ENCODE measurements around the gene UGCG.

DNA sequence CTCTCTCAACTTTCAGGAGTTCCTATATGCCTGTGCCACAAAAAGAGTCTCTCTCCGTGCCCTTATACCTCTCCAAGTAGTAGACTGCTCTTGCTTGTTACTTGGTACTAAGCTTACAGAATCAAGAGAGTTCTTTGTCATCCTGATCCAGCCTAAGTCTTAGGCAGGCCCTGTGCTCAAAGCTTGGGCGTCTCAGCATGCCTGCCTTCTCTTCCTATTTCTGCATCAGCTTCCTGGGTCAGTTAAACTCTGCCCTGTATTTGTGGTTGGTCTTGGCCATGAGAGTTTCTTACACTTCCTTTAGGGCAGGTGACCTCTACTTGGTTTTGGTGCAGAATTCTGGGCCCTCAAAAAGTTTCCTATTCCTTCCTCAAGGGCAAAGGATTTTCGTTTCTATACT, 33.0 kb upstream of the UGCG start:
- TF ChIP-seq, protein P1, sequence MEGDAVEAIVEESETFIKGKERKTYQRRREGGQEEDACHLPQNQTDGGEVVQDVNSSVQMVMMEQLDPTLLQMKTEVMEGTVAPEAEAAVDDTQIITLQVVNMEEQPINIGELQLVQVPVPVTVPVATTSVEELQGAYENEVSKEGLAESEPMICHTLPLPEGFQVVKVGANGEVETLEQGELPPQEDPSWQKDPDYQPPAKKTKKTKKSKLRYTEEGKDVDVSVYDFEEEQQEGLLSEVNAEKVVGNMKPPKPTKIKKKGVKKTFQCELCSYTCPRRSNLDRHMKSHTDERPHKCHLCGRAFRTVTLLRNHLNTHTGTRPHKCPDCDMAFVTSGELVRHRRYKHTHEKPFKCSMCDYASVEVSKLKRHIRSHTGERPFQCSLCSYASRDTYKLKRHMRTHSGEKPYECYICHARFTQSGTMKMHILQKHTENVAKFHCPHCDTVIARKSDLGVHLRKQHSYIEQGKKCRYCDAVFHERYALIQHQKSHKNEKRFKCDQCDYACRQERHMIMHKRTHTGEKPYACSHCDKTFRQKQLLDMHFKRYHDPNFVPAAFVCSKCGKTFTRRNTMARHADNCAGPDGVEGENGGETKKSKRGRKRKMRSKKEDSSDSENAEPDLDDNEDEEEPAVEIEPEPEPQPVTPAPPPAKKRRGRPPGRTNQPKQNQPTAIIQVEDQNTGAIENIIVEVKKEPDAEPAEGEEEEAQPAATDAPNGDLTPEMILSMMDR (IDR thresholded peaks at IDR 0.05 in 2 of 3, conservative IDR thresholded peaks at IDR 0.05 in 1 of 3; ENCODE audit: insufficient read depth in 2 of 3, low read depth in 1 of 3, low read length in 3 of 3) = no peak
- no peak for TF ChIP-seq EP300 (IDR thresholded peaks at IDR 0.05; ENCODE audit: low read length)
- TF ChIP-seq CBX2 (IDR thresholded peaks at IDR 0.05; ENCODE audit: insufficient read depth, low read length, poor library complexity, severe bottlenecking) = no peak
- TF ChIP-seq GABPA (tag; conservative IDR thresholded peaks at IDR 0.05; ENCODE audit: low read depth) = no peak
- TF ChIP-seq, protein P2, sequence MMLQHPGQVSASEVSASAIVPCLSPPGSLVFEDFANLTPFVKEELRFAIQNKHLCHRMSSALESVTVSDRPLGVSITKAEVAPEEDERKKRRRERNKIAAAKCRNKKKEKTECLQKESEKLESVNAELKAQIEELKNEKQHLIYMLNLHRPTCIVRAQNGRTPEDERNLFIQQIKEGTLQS (IDR thresholded peaks at IDR 0.05) = no peak
- TF ChIP-seq, protein P2 (CRISPR knock-in tag; conservative IDR thresholded peaks at IDR 0.05) = no peak
- TF ChIP-seq CHD2 (IDR thresholded peaks at IDR 0.05; ENCODE audit: low read depth, low read length) = no peak
- TF ChIP-seq POLR2A (conservative IDR thresholded peaks at IDR 0.05) = no peak
- TF ChIP-seq GABPB1 (CRISPR knock-in tag; IDR thresholded peaks at IDR 0.05) = no peak
- TF ChIP-seq RBBP5 (IDR thresholded peaks at IDR 0.05; ENCODE audit: borderline replicate concordance, insufficient read depth, low read length, poor library complexity, severe bottlenecking) = no peak
- no peak for TF ChIP-seq ARHGAP35 (IDR thresholded peaks at IDR 0.05; ENCODE audit: partially characterized antibody)
- TF ChIP-seq RAD21 (CRISPR knock-in tag; conservative IDR thresholded peaks at IDR 0.05 in 1 of 2, IDR thresholded peaks at IDR 0.05 in 1 of 2) = no peak
